GM21423 (cell line): ENCODE results near the gene EMP1.

Experiments used
- ATAC-seq: cut with Tn5 transposase; IDR thresholded peaks from one replicate; pipeline ENCODE4 v1.9.1; 2021; ENCODE audit warnings: mild to moderate bottlenecking, moderate library complexity; ENCODE audit not compliant: unreplicated experiment

The EMP1 gene

DNA sequence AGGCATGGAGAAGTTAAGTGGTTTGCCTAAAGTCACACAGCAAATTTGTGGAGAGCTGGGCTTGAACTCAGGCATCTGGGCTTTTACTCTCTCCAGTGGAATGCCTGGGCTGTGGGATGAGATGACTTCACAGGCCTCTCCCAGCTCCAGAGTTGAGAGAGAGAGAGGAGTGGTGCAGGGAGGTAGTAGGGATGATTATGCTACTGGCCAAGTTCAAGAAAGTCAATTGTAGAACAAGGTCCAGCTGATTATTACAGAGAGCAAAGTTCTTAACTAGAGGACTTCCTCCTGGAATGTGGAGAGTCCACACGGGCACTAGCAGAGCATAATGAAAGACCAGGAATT is 769 bp upstream of the EMP1 start:
- no peak for ATAC-seq

DNA sequence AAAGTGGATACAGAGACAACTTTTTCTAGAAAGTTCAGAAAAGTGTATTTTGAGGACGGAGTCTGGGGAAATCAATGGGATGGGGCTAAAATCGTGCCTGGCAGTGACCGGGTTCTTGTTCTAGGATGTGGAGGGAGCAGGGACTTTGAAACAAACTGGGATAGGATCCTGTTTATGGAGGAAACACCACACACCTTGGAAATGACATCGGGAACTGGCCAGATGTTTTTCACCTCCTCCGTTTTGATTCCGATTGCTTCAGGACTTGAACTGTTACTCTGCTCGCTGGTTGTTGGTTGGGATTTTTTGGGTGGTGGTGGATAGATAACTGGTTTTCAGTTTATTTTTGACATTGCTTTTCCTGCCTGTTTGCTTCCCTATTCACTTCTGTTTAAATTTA is 506 bp downstream of the EMP1 start:
- no peak for ATAC-seq

GRCh38 chr12:13197526-13198143 is 1.1 kb downstream of the EMP1 start:
- ATAC-seq = no peak

- no peak for ATAC-seq
Measured at GRCh38 chr12:13198241-13198640, 1.7 kb downstream of the EMP1 start.

- no peak for ATAC-seq
Measured at GRCh38 chr12:13198876-13199275, 2.4 kb downstream of the EMP1 start.

DNA sequence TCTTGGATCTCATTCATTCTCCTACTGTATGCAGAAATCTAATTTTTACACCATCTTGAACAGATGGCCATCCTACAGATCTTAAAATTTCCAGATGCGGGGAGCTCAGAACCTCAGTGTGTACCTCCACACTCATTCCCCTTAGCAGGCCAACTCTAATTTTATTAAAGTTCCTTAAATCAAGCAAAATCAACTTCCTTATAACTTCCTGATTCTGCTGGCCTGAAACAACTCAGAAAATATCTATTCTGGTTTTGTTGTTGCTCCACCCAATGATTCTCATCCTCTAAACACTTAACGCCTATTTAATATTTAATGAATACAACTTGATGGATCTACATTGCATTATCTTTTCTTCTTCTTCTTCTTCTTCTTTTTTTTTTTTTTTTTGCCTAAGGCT is 3.1 kb downstream of the EMP1 start:
- ATAC-seq = no peak

DNA sequence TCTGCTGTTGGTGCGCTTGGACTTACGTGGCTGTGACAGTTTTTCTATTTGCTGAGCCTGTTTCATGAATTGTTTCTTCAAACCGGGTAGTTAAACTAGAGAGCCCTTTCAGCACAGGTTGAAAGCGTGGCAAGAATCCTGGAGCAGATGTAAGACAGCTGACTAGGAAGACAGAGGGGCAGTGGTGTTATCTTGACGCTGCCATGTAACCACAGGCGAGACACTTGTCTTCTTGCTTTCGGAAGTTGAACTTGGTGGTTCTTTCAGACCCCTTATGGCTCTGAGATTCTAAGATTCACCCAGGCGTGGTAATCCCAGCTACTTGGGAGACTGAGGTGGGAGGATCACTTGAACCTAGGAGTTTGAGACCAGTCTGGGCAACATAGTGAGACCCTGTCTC is 4.3 kb downstream of the EMP1 start:
- no peak for ATAC-seq

DNA sequence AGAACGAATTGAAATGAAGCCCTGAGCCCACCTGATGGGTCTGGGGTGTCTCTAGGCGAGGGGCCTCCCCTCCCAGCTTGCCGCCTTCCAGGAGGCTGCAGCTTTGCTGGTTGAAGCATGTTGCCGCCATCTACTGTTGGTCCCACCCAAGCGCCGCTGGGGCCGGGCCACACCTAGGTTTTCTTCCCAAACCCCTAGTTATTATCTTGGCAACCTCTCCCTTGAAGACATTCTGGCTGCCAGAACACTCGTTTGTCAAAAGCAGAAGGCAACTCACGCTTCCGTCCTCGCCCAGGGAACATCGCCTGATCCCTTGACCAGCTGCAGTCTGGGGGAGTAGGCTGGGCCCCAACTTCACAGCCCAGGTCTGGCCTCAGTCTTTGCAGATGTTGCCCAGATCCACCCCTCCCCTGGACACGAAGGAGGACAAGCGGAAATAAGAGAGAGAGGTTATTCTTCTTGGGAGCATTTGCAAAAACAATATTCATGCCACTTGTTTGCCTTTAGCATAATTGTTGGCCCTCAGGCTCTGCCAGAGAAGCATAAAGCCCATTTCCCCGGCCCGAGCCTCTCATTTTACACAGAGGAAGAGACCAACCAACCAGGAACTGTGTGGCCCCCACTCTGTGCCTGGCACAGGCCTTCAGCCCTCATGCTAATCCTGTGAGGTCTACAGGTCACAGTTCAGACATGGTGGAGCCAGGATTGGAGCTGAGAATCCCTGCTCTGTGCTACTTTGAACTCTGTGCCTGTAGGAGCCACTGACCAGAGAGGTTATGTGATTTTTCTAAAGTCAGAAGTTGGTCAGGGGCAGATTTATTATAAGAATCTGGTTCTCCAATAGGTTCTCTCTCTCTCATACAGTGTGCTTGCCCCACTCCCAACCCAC is 6.8 kb downstream of the EMP1 start:
- no peak for ATAC-seq

- ATAC-seq = no peak
Measured at GRCh38 chr12:13204428-13204827, 7.9 kb downstream of the EMP1 start.

DNA sequence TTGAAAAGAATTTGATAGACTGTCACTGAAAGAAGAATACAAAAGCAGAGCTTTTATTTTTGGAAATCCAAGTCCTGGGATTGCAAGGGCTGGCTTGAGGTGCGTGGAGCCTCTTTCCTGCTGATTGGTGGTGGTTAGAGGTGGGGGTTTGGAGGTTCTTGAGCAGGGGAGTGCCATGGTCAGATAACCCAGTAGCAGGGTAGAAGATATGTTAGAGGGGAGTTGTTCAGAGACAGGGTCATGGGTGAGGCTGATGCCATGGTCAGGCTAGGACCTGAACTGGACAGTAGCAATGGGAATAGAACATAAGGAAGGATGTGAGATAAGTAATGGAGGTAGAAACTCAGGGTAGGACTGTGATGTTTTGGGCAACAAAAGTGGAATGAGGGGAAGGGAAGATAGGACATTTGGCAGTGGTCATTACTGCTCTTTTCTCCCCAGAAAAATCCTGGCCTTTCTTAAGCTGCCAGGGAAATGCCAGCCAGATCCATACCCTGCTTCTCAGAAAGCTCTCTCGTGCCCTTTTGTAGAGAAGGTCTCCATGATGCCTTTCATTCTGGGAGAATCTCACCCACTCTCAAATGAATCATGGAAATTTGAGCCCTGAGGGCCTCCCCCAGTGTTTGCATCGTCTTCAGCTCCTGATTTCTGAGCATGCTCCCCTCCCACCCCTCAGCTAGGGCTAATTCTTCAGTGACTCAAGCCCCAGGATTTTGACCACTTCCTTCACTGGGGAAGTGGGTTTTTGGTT is 9.5 kb downstream of the EMP1 start:
- no peak for ATAC-seq

DNA sequence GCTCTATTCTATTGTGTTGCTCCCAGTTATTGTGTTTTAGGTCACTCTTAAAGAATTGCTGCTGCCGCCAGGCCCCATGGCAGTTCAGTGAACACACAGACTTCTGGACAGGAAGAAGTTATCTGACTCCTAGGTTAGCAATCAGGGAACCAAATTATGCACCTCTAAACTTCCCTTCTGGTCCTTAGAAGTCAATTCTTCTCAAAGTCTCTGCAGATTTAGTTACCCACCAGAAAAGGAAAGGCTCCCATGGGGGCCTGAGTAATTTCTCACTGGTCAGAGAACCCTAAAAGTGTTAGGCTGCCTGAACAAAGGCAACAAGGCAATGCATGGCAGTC is 10.0 kb downstream of the EMP1 start:
- no peak for ATAC-seq

DNA sequence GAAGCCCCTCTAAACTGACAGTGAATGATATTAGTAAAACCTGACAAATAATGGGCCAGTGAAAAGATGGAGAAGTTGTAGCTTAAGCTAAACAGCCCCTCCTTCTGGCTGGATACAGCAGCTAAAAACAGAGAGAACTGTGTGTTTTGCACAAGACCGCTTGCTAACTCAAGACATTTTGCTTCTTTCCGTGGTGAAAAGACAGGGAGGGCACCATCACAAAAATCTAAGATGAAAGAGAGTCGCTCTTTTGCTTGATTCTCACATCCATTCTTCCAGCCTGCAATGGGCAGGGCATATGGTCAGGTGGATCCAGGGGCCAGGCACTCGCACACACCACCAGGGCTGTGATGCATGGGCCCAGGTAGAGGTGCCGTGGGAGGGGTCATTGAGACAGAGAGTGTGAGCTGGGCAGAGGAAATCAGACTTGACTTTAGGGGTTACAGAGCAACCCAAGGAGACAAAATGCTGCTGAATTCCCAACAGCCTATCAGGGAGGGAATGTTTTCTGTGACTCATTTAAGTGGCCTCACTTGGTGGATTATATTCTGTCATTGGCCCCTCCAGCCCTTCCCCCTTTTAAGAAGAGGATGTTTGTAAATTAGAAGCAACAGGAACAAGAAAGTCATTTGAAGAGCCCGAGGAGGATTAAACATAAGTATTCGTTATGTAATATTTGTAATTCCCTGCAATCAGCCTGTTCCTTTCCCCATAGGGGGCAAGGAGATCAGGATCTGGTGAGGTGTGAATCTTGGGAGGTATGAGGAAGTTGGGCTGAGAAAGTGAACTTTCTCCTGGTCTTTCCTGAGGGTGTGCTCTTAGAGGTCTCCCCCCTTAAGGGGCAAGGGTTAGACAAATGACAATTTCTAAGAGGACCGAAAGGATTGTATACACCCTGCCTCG is 12.3 kb downstream of the EMP1 start:
- ATAC-seq = no peak

DNA sequence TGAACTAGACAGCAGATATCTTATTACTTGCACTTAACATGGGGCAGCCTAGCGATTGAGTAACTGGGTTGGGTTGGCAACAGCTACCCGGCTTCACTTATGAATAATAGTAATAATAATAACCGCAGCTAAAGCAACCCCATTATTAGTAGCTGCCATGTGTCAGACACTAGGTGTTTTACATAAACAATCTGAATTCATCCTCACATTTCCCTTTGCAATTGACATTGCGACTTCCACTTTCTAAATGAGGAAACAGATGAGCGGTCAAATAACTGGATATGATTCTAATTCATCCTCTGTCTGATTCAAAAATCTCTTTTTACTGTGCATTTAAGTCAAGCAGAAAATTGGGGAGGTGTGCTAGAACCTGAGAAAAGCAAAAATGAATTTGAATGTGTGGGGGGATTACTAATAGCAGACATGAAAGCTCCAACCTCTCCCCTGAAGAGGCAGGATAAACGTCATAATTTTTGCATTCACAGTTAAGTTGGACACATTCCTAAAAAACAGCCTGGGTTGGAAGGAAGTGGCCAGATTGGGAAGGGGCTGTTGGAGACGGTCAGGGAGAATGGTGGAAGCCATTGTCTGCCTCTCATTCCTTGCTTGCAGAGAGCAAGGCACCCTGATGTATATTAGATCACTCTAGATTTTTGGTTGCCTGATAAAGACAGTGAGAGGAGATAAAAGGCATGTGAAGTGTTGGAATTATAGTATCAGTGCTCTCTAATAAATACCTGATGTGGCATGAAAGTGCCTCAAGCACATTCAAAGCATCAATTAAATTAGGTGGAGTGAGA is 13.1 kb downstream of the EMP1 start:
- no peak for ATAC-seq

DNA sequence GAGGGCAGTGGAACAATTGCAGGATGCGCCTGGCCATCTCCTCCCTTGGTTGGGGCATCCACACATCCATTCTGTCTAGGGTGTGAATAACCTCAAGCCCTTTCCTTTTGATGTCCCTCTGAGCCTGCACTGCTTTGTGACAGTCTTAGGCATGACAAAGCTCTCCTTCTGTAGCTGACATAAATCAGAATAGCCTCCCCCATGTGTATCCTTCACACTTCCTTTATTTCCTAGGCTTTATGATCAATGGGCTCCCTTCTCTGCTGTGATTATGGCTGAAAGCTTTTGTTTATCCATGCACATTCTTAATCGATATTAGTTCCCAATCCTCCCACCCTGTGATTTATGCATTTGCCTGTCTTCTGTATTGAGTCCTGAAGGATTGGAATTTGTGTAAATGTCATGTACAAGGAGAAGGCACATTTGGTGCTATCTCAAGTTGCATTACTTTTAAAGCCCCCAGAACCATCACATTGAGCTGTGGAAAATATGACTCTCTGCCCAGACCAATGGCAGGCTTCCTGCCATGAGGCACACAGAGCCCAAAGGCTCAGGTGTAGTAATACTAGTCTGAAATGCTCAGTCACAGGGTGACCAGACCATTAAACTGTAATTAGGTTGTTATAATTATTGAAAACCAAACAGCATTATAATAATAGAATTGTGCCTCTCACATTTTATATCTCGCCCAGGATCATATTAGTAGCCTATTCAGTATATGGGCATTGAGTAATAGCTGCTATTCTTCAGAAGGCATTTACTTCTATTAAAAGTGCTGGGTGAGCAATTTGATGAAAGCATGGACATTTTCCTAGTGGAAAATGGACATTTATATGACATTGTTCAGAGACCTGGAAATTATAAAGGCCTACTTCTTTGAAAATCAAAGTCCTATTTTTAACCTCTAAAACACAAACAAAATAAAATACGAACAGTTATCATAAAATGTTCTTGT is 14.0 kb downstream of the EMP1 start:
- no peak for ATAC-seq

- ATAC-seq = no peak
Measured at GRCh38 chr12:13211191-13211858, 14.8 kb downstream of the EMP1 start.

GRCh38 chr12:13211859-13212664 is 15.5 kb downstream of the EMP1 start:
- peak; percentile 42 for ATAC-seq

DNA sequence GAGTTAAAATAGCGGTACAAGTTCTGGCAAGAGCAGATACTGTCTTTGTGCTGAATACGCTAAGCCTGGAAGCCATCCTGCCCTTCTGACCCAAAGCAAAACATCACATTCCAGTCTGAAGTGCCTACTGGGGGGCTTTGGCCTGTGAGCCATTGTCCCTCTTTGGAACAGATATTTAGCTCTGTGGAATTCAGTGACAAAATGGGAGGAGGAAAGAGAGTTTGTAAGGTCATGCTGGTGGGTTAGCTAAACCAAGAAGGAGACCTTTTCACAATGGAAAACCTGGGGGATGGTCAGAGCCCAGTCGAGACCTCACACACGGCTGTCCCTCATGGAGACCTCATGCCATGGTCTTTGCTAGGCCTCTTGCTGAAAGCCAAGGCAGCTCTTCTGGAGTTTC is 18.5 kb downstream of the EMP1 start:
- ATAC-seq = no peak

GRCh38 chr12:13218641-13219040 is 22.1 kb downstream of the EMP1 start:
- ATAC-seq = no peak
